HUES48 (cell line): ENCODE results near the gene PRPF6.

Source experiments
- H3K27ac ChIP-seq: one replicate; pipeline ENCODE4 v1.7.0; 2013; ENCODE audit warnings: low read depth, low read length, inconsistent platforms
- H3K27me3 ChIP-seq: 2 replicates; pipeline ENCODE4 v1.6.1; 2013; ENCODE audit warnings: mild to moderate bottlenecking, low read length; ENCODE audit not compliant: control insufficient read depth, insufficient read depth
- H3K36me3 ChIP-seq: 2 replicates; pipeline ENCODE4 v1.6.1; 2013; ENCODE audit warnings: low read length; ENCODE audit not compliant: control insufficient read depth, insufficient read depth
- H3K4me1 ChIP-seq: 2 replicates; pipeline ENCODE4 v1.6.1; 2013; ENCODE audit warnings: mild to moderate bottlenecking, low read length; ENCODE audit not compliant: control insufficient read depth, insufficient read depth
- H3K4me3 ChIP-seq: 2 replicates; pipeline ENCODE4 v1.5.1; 2013; ENCODE audit warnings: mild to moderate bottlenecking, low read depth, low read length
- H3K9ac ChIP-seq: 2 replicates; pipeline ENCODE4 v1.6.1; 2013; ENCODE audit warnings: mild to moderate bottlenecking, low read depth, low read length, moderate library complexity
- H3K9me3 ChIP-seq: 2 replicates; pipeline ENCODE4 v1.6.1; 2013; ENCODE audit warnings: low read length; ENCODE audit not compliant: control insufficient read depth, insufficient read depth

Gene PRPF6

GRCh38 chr20:64065062-64065973, 84.4 kb downstream of the PRPF6 start:
- no peak overlapping the region for H3K4me3 ChIP-seq
- no peak overlapping the region for H3K27ac ChIP-seq
- peaks cover 16% of the 10 kb centered on the region; the same call in 1 of the 2 replicates for H3K4me1 ChIP-seq
- H3K9me3 ChIP-seq = no peaks in the 10 kb centered on the region
- no peaks in the 10 kb centered on the region for H3K27me3 ChIP-seq
- H3K9ac ChIP-seq = no peak overlapping the region
- no peaks in the 10 kb centered on the region for H3K36me3 ChIP-seq

- H3K27ac ChIP-seq = no peak overlapping the region
- H3K4me3 ChIP-seq = no peak overlapping the region
These were observed 85.0 kb downstream of the PRPF6 start for GRCh38 chr20:64065974-64066343.

GRCh38 chr20:64067005-64067632, 86.2 kb downstream of the PRPF6 start:
- no peak overlapping the region for H3K9ac ChIP-seq
- H3K27ac ChIP-seq = no peak overlapping the region
- peaks cover 16% of the 10 kb centered on the region; the same call in 1 of the 2 replicates for H3K4me1 ChIP-seq

More at GRCh38 chr20:64065974-64066343, 85.0 kb downstream of the PRPF6 start:
- Histone ChIP-seq H3K27me3 (no peaks in the 10 kb centered on the region), H3K36me3 (no peaks in the 10 kb centered on the region), H3K9ac (no peak overlapping the region), H3K4me1 (peaks cover 16% of the 10 kb centered on the region; the same call in 1 of the 2 replicates), H3K9me3 (no peaks in the 10 kb centered on the region)

GRCh38 chr20:64067733-64068307, 86.9 kb downstream of the PRPF6 start:
- H3K36me3 ChIP-seq = no peaks in the 10 kb centered on the region
- H3K27ac ChIP-seq = no peak overlapping the region
- H3K4me1 ChIP-seq = peaks cover 10% of the 10 kb centered on the region; the same call in 1 of the 2 replicates
- H3K4me3 ChIP-seq = no peak overlapping the region
- H3K9me3 ChIP-seq = no peaks in the 10 kb centered on the region
- no peak overlapping the region for H3K9ac ChIP-seq
- no peaks in the 10 kb centered on the region for H3K27me3 ChIP-seq

More at GRCh38 chr20:64067005-64067632, 86.2 kb downstream of the PRPF6 start:
- Histone ChIP-seq H3K4me3 (no peak overlapping the region), H3K27me3 (no peaks in the 10 kb centered on the region), H3K36me3 (no peaks in the 10 kb centered on the region), H3K9me3 (no peaks in the 10 kb centered on the region)

GRCh38 chr20:64068386-64069208, 87.7 kb downstream of the PRPF6 start:
- Histone ChIP-seq H3K36me3 (no peaks in the 10 kb centered on the region), H3K27ac (no peak overlapping the region), H3K9ac (no peak overlapping the region), H3K27me3 (no peaks in the 10 kb centered on the region), H3K4me1 (peaks cover 10% of the 10 kb centered on the region; the same call in 1 of the 2 replicates), H3K4me3 (no peak overlapping the region), H3K9me3 (no peaks in the 10 kb centered on the region)

- H3K4me1 ChIP-seq = peaks cover 10% of the 10 kb centered on the region; the same call in 1 of the 2 replicates
- no peaks in the 10 kb centered on the region for H3K27me3 ChIP-seq
- no peaks in the 10 kb centered on the region for H3K9me3 ChIP-seq
- H3K27ac ChIP-seq = no peak overlapping the region
- no peak overlapping the region for H3K4me3 ChIP-seq
- no peak overlapping the region for H3K9ac ChIP-seq
- H3K36me3 ChIP-seq = no peaks in the 10 kb centered on the region; the same call in 1 of the 2 replicates
These were observed 88.3 kb downstream of the PRPF6 start for GRCh38 chr20:64069209-64069613.

GRCh38 chr20:64069614-64070243, 88.8 kb downstream of the PRPF6 start:
- Histone ChIP-seq H3K36me3 (no peaks in the 10 kb centered on the region; the same call in 1 of the 2 replicates), H3K9ac (no peak overlapping the region), H3K27ac (no peak overlapping the region), H3K27me3 (no peaks in the 10 kb centered on the region), H3K4me3 (no peak overlapping the region), H3K9me3 (no peaks in the 10 kb centered on the region), H3K4me1 (peaks cover 10% of the 10 kb centered on the region; the same call in 1 of the 2 replicates)

- no peaks in the 10 kb centered on the region for H3K27me3 ChIP-seq
- peaks cover 10% of the 10 kb centered on the region; the same call in 1 of the 2 replicates for H3K4me1 ChIP-seq
- no peaks in the 10 kb centered on the region for H3K9me3 ChIP-seq
- no peak overlapping the region for H3K4me3 ChIP-seq
- H3K36me3 ChIP-seq = no peaks in the 10 kb centered on the region; the same call in 1 of the 2 replicates
- H3K9ac ChIP-seq = no peak overlapping the region
- no peak overlapping the region for H3K27ac ChIP-seq
These were observed 89.5 kb downstream of the PRPF6 start for GRCh38 chr20:64070244-64070993.

GRCh38 chr20:64071341-64072332, 90.7 kb downstream of the PRPF6 start:
- Histone ChIP-seq H3K4me3 (no peak overlapping the region), H3K27ac (no peak overlapping the region), H3K9ac (no peak overlapping the region), H3K9me3 (no peaks in the 10 kb centered on the region), H3K27me3 (no peaks in the 10 kb centered on the region), H3K36me3 (no peaks in the 10 kb centered on the region; the same call in 1 of the 2 replicates), H3K4me1 (peaks cover 2% of the 10 kb centered on the region; the same call in 1 of the 2 replicates)
